HL-60/S4 (cell line): ENCODE data around the gene ADAM30.

Experiments used
- in situ Hi-C: fragments of 300-500 bp; cut with MboI; formaldehyde crosslinking; loops from 2 replicates; pipeline ENCODE4 v1.14.3; 2022; ENCODE audit warnings: low sequenced_read_pairs

The ADAM30 gene

DNA sequence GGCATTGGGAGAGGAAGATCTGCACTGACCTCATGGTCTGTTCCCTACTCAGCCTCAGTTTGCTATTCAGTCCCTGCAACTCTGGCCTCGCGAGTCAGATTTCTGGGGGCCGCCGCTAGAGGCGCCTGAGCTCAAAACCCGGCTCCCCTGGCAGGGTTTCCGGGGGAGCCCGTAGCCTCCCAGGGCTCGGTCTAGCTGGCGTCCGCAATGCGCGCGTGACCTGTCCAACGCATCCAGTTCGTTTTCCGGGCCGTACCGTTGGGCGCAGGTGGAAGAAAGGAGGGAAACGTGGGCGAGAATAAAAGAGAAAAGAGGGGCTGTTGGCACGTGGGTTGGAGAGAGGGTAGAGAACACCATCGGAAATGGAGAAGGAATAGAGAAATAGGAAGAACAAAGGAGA, at the start of gene ADAM30:
ADAM30 (minus strand) TSS at position 213 of the 400 bp plus-strand sequence; CDS start at position 34, 179 bp downstream.
- in situ Hi-C loops = no loop called here

DNA sequence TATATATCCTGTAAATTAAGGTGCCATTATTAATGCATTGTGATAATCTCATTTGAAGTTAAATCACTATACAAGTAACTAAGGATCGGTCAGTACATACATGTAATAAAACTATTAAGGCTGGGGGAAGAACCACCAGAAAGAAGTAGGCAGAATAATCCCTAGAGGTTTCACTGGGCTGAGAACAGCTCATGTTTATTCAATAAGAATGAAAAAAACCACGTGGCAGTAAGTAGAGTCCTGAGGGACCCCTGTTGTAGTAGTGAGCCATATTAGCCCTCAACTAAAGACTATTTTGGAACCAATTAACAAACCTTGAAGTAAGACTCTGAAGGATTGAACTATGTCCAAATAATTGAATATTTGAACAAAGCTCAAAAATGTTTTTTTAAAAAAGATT, 46.9 kb upstream of the ADAM30 start:
- in situ Hi-C loops = no loop called here

DNA sequence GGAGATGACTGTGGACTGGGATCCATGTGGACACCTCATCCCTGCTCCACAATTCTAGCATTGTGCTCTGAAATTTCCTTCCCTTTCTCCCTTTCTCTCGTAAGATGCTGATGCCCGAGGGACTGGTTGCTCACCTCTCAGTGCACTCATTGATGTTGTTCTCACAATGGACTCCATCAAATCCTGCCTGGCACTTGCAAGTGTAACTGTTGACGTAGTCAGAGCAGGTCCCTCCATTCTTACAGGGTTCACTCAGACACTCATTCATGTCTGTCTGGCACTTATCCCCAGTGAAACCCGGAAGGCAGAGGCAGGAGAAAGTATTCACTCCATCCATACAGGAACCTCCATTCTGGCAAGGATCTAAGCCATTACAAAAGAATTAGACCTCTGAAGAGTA, 45.1 kb upstream of the ADAM30 start:
- in situ Hi-C loops = no loop called here

DNA sequence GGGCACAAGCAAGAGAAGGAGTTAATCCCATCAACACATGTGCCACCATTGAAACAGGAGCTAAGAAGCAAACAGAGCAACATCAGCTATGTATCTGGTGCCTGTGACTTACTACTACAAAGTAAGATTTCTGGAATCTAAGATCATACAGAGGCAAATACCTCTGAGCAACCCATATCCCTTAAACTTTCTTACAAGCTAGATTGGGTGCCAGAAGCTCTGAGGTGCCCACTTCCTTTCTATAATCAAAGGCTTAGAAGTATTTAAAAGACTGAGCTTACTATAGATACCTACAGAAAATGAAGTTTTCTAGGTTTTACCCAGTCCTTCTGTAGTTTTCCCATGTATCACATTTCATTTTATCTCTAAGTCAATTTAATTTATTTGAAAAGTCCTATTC, 44.4 kb upstream of the ADAM30 start:
- in situ Hi-C loops = no loop called here

DNA sequence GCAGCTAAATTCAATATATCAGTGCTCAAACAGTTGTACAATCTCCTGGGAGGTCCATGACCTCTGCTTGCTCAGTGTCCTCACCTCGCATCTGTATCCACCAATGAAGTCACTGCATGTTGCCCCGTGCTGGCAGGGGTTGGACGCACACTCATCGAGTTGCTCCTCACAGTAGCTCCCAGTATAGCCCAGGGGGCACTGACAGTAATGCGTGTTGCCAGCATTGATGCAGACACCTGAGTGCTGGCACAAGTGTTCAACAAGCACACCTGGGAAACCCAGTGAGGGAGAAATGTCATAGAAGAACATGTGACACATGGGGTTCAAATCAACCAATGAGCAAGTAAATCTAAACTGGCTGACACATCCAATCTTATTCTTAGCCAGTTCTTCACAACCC, 40.9 kb upstream of the ADAM30 start:
- in situ Hi-C loops = no loop called here

DNA sequence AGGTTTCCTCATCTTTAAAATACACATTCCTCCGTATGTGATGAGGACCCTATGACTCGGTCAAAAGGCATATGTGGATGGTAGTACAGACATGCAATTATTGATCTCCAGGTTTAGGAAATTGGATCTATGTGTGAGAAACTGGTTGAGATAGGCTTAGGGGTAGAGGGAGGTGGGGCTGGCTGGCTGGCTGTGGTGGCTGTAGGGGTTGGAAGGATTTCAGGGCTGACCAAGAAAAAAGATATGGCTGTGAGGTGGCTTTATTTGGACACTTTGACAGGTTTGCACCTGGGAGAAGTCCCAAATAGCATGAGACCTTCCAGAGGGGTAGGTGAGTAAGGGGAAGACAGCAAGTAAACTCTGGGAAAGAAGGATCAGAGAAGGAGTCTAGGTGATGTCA, 39.6 kb upstream of the ADAM30 start:
- in situ Hi-C loops = no loop called here

DNA sequence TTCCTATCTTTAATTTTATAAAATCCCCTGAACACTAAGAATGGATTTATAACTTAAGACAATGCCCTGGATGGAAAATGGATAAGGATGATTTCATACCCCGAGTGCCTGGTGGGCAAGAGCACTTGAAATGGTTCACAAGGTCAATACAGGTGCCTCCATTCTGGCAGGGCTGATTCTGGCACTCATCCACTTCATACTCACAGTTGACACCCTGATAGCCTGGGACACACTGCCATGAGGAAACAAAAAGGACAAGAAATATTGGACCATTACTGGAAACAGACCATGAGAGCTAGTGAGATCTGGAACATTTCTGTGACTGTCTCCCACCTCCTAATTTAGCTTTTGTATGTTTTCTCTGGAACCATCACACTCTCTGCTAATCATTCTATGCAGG, 39.1 kb upstream of the ADAM30 start:
- in situ Hi-C loops = no loop called here

DNA sequence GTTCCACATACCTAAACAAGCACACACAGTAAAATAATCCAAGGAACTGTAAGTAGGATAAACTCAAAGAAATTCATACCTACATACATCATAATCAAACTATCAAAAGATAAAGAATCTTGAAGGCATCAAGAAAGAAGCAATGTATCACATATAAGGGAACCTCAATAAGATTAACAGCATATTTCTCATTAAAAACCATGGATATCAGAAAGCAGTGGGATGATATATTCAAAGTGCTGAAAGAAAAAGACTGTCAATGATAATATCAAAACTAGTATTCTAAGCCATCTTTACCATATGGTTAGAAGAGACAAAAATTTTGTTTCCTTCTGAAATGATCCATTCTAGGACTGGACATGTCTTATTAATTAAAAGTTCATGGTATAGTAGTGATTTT, 37.1 kb upstream of the ADAM30 start:
- in situ Hi-C loops = no loop called here

DNA sequence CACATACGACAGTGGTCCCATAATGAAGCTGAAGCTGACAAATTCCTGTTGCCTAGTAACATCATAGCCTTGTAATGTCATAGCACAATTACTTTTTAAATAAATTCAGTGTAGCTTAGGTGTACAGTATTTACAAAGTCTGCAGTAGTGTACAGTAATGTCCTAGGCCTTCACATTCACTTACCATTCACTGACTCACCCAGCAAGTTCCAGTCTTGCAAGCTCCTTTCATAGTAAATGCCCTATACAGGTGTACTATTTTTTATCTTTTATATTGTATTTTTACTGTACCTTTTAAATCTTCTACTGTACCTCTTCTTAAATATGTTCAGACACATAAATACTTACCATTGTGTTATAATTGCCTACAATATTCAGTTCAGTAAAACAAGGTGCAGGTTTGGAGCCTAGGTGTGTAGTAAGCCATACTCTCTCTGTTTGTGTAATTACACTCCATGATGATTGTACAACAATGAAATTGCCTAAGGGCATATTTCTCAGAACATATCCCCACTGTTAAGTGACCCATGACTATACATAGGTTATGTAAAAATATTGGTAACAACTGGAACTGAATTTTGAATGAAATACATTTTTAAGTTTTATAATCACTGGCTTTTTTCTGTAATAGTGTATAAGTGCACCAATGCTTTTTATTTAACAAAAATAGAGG, 33.5 kb upstream of the ADAM30 start:
- in situ Hi-C loops = no loop called here

DNA sequence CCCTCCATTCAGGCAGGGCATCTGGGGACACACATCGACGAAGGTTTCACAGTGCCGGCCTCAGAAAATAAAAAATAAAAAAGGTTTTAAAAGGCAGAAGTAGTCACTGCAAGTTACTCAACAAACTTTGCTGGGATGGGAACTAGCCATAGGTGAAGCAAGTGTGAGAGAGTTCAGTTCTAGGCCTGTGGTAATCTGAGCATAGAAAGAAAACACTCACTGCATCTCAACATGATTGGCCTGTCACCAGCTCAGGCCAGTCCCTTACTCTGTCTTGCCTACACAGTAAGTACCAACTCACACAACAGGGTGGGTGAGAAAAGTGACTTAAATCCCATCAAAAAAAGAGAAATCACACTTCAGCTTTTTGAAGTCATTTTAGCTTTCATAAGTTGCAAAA, 30.2 kb upstream of the ADAM30 start:
- in situ Hi-C loops = no loop called here

DNA sequence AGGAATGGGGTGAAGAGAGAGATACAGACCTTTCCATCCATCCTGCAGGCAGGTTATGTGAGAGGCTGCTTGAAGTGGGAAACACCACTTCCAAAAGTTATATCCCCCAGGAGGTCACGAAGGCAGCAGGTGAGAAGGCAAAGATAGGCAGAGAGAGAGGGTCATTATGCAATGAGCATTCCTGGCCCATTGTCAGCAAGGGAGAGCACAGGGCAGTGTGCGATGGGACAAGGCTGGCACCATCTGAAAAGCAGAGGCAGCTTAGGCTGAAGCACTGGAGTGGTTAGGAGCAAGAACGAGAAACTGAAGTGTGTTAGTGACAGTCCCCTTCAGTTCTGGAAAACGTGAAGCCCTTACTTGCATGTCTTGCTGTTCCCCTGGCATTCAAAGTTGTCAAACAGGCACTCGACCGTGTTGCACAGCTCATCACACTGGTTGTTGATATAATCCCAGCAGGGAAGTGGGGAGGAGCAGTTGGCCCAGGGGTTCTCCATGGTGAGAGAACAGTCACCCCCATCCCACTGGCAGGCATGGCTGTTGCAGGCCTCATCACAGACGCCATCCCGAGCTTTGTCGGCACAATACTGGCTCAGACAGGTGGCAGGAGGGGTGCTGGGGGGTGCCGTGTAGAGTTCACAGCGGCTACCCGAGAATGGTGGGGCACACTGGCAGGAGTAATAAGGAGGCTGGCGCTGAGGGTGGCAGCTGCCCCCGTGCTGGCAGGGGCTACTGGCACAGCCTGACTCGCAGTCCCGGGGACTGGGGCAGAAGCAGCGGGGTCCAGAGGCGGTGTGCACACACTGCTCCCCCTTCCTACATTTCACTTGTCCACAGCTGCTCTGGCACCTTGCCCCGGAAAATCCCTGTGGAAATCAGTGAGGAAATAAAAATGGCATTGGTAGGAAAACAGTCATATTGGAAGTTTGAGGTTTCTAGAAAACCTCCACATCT, 28.9 kb upstream of the ADAM30 start:
- in situ Hi-C loops = no loop called here

DNA sequence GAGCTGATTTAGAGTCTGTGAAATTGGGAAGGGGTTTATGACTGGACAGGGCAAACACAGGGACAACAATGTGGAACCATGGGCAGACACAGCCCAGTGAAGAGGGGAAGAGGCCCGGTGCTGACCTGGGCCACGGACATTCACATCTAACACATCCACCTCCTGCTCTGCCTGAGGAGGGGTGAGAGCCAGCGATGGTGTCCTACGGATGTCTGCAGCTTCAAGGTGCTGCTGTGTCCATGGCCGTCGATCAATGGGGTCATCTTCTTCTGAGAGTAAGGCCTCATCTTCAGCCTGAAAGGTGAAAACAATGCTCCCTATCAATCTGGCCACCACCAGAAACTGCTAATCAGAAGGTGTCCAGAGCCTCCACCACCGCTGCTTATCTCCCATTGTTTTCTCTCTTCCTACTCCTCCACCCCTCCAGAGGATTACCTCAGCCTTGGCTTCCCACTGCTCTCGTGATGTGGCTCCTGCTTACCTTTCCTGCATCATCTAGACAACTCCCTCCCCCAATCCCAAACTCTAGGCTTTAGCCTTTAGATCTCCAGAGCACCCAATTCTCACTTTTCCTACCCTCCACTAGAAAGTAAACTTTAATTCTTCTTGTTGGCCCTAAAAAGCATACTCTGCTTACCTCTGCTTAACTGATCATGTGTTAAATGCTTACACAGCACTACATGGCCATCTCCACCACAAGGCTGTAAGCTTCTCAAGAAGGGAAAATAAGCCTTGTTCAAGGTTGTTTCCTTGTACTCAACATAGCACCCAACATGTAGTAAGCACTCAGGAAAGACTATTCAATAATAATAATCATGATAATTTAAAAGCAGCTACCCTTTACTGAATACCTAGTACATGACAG, 24.0 kb upstream of the ADAM30 start:
- in situ Hi-C loops = no loop called here

DNA sequence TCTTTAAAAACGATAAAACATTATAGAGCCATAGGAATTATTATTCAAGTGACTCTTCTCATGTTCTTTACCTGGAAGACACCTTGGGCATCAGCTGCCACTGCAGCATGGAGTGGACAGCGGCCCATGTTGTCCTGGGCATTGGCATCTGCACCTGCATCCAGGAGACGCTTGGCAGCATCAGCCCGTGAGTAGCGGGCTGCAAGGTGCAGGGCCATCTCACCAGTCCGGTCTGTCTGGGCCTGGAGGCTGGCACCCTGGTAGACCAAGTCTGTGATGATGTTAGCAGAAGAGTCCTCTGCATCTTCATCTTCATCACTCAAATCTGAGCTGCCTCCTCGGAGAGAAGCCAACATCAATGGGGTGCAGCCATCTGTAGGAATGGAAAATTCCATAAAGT, 22.9 kb upstream of the ADAM30 start:
- in situ Hi-C loops = no loop called here

DNA sequence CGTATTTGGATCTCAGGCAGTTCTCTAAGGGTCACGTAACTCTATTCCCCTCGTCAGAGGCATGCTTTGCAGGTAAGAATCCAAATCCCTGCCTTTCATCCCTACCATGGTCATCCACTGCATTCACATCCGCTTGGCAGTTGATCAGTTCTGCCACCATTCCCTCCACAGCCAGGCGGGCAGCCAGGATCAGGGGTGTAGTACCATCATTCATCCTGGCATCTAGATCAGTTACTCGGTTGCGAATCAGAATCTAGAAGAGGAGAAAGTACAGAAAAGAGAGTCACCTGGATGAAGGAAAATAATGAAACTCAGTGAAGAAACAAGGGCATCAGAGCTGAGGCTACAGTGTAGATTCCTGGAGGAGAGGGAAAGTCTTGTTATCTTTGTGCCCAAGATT, 22.0 kb upstream of the ADAM30 start:
- in situ Hi-C loops = no loop called here

DNA sequence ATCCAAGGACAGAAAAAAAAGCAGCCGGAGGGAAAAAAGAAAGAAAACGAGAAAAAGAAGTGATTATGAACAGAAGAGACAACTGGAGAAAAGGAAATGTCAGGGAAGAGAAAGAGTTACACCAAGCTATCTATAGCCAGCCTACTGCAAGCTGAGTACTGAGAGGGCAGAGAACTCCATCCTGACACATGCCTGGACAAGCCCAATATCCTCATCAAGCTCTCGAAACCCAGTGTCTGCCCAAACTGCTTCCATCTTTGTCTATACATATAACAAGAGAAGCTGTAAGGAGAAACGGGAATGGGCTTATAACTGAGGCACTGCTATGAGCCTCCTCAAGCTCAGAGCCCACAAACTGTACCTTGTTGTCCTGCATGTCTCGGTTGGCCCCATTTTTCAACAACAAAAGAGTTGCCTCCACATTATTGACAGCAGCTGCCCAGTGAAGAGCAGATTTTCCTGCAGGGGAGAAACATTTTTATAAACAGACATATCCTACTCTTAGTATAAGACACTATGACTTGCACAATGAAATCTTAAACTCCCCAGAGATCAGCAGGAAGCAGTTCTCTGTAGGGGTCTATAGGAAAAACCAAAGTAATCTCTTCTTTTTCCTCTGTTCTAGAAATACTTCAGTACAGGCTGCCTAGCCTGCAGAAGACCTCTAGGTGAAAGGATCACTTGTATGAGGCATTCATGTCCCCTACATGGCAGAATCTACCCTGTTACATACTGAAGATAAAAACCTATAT, 21.2 kb upstream of the ADAM30 start:
- in situ Hi-C loops = no loop called here

DNA sequence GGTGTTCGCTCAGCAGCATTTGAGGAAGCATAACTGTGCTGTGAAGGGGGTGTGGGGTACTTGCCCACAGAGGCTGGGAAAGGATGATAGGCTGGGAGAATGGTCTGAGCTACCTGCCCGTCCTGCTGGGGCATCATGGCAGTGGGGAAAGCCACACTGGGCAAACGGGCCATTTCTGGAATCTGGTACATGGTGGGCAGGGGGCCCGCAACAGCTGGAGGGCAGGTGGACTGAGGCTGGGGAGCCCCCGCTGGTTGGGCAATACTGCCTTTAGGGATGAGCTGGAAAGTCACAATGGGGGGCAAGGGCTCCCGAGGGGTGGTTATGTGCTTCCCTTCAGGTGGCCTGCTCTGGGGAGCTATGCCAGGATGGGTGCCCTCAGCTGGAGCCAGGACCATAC, 19.2 kb upstream of the ADAM30 start:
- in situ Hi-C loops = no loop called here

DNA sequence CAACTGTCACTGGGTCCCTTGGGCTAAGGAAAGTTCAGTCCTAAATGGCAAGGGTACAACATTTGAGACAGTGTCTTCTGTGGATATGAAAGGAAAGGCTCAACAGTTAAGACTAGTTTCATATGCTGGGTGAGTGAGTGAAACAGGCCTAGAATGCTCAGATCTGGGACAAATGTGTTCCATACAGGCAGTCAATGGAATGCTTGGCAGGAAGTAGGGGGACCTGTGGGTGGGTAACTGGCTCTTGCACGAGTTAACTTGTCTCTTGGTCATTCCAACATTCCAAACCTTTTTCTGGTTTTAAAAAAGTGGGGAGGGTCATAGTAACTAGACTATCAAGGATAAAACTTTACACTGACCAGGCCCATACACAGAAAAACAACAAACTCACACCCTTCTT, 17.8 kb upstream of the ADAM30 start:
- in situ Hi-C loops = no loop called here

DNA sequence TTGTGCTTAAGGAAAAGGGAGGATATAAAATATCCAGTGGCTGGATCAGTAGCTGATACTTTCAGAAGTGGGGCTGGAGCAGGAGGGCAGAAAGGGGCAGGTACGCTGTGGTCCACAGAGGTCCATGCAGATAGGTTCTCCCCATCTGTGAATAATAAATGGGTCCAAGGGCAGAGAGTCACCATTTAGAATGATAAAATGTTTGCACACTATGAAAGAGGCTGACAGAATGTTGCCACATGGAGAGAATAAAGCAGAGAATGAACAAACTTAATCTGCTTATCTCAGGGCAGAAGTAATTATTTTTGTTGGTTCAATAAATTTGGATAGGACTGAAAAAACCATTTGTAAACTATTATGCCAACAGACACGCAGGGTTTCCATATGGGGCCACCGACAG, 16.6 kb upstream of the ADAM30 start:
- in situ Hi-C loops = no loop called here

DNA sequence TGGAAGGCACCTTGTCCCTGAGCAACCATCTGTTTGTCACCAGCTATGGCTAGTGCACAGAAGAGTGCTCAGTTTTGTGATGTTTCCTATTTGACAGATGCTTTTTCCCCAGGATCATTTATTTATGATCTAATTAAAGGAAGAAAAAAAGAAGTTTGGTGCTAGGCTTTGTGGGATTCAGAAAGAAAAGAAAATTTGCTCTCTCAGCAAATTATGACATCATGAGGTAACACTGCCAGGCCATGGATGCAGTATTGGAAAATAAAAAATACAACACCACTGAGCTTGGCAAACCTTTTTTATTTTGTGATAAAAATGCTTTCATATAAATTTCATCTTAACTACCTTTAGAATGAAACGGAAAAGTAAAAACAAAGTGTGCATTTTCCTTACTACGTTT, 15.5 kb upstream of the ADAM30 start:
- in situ Hi-C loops = no loop called here

DNA sequence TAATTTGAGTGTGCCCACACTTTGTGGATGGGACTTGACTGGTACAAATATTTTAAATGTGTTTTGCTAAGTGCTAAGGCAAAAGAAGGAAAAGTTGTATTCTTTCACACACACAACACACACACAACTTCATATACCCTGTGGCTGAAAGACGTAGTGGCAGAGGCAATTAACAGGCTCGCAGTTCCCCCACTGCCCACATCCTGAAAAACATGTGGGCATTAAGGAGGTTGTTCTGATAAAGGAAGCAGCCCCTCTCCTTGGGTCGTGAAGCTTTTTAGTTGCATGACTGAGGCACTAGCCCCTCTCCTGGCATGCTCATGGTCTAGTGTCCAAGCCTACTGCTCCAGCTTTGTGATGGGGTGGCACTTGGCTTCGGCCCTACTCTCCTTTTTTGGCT, 14.3 kb upstream of the ADAM30 start:
- in situ Hi-C loops = no loop called here
